CD1c-positive myeloid dendritic cell (primary cell): Measurements from ENCODE around the gene ALOX12B.
"Not testable (repeated sequence)": the region's sequence is repeated elsewhere in the genome, so short reads cannot be mapped to it uniquely, and the experiment has no call there.

Experiments used
- DNase-seq: peaks from one replicate; pipeline ENCODE4 v3.0.0-alpha.2; 2016; ENCODE audit errors: extremely low spot score

Gene ALOX12B

GRCh38 chr17:8118769-8119580 lies 31.5 kb upstream of the ALOX12B start:
- DNase-seq = peak; percentile 88

DNA sequence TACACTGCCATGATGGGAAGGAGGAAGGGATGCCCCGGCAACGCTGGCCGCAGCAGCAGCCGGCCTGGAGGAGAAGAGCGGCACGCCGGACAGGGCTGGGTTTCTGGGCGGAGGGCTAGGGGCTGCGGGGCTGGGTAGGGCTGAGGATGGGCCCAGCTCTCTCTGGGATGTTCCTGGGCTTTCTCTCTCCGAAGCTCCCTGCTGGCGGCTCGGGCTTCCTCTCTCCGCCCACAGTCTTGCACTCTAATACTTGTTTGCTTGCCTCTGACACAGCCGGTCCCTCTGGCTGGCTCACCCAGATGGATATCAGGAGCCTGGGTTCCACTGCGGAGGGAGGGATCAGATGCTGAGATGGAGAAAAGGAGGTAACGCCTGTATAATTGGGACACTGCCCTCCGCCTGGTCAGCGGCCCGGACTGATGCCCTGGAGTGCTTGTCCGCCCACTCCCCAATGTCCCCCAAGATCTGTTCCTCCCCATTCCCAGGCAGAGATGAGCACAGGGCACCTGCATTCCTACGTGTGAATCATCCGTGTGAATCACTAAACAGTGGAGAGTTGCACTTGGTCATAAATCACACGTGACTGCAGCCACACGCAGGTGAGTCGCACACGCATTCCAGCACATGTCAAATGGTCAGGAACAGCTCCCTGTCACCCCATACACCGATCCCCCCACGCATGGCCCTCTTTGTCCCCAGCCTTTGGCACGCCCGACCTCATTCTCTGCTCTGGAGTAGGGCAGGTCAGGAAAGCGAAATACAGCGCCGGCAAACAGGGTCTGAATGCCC lies 30.7 kb upstream of the ALOX12B start, which contains the start of gene ALOXE3:
Gene ALOXE3, minus strand, starts transcription at position 535 of the 789 bp plus-strand sequence. Its CDS starts 524 bp downstream, at position 11.
- DNase-seq = peak; percentile 50

DNA sequence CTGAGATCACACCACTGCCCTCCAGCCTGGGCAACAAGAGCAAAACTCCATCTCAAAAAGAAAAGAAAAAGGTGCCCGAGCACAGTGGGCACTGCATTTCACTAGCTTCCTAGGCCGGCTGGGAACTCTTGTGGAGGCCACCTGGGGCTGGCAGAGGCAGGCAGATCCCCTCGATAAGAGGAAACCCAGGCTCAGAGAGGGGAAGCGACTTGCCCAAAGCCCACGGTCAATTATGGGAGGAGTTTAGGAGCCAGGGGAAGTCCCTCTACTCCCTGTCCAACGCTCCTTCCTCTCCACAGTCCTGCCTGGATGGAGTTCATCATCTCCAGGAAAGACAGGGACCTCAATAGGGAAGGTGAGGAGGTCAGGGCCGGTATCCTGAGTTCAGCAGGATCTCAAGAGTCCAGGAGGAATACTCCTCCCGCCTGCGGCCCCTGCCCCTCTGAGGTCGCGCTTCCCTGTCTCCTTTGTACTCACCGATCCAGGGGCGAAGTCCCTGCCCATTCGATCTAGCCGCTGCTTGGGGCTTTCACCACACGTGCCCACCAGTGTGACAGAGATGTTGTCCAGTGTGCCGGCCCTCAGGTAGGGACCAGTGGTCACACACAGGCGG lies 30.0 kb upstream of the ALOX12B start:
- peak; percentile 78 for DNase-seq

- no peak for DNase-seq
These were observed 29.3 kb upstream of the ALOX12B start for GRCh38 chr17:8116776-8117175.

DNA sequence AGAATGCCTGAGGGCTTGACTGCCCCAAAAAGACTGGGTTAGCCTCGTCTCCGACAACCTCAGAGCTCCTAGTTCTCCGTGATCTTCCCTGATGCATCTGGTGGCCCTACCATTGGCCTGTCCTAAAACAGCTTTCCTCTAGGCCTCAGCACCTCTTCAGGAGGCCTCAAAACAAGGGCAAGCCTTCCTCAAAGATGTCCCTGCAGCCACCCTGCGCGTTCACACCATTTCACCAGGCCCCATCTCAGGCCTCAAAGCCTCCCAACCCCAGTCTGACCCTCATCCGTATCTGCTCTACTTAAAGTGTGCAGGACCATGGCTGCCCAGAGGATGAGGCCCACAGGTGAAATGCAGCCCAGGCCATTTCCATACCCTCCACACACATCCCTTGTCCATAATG lies 23.4 kb upstream of the ALOX12B start:
- no peak for DNase-seq

GRCh38 chr17:8110456-8110804 lies 22.9 kb upstream of the ALOX12B start:
- DNase-seq = no peak

DNA sequence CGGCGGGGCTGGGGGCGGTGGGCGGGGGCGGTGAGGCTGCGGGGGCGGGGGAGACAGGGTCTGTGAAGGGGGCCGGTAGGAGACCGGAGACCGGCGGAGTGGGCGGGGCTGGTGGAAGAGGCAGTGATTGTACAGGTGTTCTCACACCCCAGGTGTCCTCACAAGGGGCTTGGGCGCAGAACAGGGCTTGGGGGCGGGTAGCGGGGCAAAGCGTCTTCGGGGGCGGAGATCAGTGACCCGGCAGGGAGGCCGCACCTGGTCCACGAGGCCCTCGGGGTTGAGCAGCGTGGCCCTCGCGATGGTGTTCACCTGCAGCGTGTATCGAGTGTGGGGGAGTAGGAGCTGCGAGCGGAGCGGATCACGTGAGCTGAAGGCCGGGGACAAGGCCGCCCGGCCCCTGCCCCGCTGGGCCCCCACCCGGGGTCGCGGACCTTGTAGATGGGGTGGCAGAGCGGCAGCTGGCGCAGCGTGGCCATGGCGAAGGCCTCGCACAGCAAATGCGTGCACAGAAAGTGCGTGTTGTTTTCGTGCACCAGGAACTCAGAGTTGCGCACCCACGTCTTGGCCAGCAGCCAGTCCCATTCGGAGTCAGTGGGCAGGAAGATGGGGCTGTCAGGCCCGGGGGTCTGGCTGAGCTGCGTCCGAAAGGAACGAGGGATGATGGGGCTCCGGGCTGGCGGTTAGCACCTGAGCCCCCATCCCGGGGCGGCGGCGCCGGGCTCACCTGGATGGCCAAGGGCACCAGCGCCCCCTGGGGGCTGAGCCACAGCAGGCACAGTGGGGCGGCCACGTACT lies 22.3 kb upstream of the ALOX12B start:
- DNase-seq = peak; percentile 68

- peak; percentile 58 for DNase-seq
These were observed 21.6 kb upstream of the ALOX12B start for GRCh38 chr17:8108972-8109660.

GRCh38 chr17:8106980-8107379 lies 19.5 kb upstream of the ALOX12B start:
- DNase-seq = not testable (repeated sequence)

GRCh38 chr17:8105957-8106398 lies 18.5 kb upstream of the ALOX12B start:
- DNase-seq = peak; percentile 59

DNA sequence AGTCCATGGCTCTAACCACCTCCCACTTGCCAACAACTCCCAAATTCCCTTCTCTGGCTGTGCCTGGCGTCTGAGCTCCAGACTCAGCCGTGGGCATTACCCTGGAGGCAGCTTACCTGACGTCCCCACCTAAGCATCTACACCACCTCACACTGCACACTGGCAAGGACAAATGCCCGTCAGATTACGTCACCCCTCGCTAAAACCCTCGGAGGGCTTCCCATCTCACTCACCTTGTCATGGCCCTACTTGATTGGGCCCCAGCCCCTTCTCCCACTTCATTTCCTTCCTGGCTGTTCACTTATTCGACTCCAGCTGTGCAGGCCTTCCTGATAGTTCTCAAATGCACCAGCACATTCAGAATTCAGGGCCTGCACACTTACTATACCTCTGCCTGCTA lies 17.4 kb upstream of the ALOX12B start:
- DNase-seq = no peak

- DNase-seq = no peak
These were observed 16.0 kb upstream of the ALOX12B start for GRCh38 chr17:8103549-8103948.

- DNase-seq = no peak
These were observed 14.2 kb upstream of the ALOX12B start for GRCh38 chr17:8101721-8102120.

GRCh38 chr17:8100763-8101162 lies 13.2 kb upstream of the ALOX12B start:
- no peak for DNase-seq

- DNase-seq = no peak
These were observed 12.6 kb upstream of the ALOX12B start for GRCh38 chr17:8100111-8100510.

DNA sequence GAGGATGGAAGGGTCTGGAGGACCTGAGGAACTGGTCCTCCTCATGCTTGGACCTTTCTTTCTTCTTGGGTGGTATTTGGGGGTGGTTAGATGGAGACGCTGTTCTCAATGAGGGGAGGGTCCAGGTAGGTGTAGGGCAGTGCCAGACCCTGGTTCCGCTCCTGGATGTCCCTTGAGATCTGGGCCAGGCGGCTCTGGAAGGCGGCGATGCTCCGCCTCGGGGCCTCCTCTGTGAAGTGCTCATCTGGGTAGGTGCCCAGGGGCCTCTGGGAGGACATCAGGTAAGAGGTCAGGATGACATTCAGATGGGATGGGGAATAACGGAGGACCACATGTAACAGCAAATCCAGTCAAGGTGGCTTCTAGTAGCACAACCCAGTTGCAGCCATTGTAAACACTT lies 9.0 kb upstream of the ALOX12B start:
- no peak for DNase-seq

DNA sequence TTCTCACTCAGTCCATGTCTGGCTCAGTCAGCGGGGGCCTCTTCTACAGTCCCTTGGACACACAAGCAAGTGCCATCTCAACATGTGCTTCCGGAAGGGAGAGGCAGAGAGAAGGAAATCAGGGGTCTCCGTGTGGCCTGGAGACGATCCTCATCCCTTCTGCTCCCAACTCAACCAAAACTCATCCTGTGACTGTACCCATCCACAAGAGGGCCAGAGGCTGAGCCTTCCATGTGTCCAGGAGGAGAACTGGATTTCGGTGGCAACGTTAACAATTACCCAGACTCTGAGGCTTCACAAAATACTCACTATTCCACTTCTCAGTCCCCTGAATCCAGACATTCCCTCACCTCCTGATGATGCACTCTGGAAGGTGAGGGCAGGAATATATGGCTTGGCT lies 7.8 kb upstream of the ALOX12B start:
- DNase-seq = no peak

DNA sequence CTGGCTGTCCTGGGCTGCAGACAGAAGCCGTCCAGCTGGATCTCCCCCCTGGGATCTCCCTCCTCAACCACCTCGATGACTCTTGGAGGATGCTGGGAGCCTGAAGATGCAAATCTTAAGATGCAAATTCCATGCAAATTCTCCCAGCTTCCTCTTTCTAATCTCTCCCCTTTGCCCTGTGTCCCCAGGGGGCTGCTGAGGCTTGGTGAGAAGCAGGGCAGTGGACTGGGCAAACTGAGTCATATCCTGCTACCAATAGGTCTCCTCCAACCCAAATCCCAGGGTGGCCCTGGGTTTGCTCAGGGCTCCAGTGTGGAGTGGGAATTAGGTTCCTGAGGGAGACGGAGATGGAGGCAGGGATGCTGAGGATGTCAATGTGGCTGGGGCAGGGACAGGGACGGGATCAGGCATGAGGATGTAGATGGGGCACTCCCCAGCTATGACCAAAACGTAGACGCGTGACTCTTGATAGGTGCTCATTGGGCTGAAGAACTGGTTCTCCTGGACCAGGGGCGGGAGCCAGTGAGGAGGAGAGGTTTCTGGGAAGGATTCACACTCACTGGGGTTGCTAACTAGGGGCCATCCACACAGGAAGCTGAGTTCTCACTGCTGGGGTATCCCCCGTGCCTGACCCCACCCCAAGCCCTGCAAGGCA lies 3.6 kb upstream of the ALOX12B start:
- DNase-seq = peak; percentile 34

DNA sequence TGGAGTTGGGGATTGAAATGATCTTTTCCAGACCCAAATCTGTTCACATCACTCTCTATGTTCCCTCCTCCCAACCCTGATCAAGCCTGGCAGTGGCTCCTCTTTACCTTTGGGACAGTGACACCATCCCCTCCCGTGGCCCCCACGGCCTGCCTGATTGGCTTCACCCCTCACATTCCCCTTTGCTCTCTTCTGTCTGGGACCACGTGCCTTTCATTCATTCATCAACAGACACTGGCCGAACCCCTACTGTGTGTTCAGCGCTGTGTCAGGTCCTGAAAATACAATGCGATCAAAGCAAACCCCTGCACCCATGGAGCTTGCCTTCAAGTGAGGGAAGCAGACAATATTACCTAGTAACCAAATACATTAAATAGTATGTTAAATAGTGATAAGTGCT lies 2.2 kb upstream of the ALOX12B start:
- no peak for DNase-seq

- DNase-seq = no peak
These were observed 375 bp upstream of the ALOX12B start for GRCh38 chr17:8087952-8088230.

- no peak for DNase-seq
These were observed 3.3 kb downstream of the ALOX12B start for GRCh38 chr17:8084250-8084649.
